WI38 (cell line): ENCODE data around the gene OTX1.

ENCODE experiments used
- H3K4me3 ChIP-seq: 2 replicates; pipeline ENCODE4 v1.5.1; 2011; ENCODE audit warnings: low read depth, mild to moderate bottlenecking, control low read depth, low read length
- TF ChIP-seq, protein P1 (sequence below): IDR thresholded peaks from 2 replicates; pipeline ENCODE4 v1.5.1; 2012; ENCODE audit warnings: low read depth, mild to moderate bottlenecking, control low read depth, low read length

Gene OTX1

DNA sequence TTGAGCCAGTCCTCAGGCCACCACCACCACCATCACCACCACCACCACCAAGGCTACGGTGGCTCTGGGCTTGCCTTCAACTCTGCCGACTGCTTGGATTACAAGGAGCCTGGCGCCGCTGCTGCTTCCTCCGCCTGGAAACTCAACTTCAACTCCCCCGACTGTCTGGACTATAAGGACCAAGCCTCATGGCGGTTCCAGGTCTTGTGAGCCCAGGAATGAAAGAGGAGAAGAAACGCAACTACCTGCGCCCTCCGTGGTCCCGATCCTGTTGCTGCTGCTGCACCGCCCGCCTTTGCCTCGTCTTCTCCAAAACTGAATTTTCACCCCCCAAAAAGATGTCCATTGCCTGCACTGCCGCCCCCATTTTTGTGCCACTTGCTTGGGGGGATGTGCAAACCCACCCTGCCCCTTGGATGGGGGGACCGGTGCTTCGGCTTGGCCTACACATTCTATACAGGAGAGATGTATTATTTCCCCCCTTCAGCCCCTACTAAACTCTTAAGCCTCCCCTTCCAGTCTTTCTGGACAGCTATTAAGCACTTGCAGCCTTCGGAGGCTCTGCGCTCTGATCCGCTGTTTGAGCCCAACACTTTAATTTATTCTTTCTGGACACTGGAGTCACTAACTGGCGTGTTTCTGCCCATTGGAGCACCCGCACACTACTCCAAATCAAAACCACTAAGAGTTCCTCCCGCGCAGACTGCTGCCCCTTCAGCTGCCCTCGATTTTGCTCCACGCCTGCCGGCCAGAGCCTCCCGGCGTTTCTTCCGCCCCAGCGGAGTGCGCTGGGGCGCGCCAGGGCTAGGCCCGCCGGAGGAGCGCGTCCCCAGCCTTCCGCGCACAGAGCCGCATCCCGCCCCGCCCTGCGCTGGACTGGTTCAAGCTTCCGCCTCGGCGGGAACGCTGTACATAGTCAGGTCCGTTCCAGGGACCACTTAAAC is 5.7 kb downstream of the OTX1 start:
- H3K4me3 ChIP-seq, result no peak overlapping the region

DNA sequence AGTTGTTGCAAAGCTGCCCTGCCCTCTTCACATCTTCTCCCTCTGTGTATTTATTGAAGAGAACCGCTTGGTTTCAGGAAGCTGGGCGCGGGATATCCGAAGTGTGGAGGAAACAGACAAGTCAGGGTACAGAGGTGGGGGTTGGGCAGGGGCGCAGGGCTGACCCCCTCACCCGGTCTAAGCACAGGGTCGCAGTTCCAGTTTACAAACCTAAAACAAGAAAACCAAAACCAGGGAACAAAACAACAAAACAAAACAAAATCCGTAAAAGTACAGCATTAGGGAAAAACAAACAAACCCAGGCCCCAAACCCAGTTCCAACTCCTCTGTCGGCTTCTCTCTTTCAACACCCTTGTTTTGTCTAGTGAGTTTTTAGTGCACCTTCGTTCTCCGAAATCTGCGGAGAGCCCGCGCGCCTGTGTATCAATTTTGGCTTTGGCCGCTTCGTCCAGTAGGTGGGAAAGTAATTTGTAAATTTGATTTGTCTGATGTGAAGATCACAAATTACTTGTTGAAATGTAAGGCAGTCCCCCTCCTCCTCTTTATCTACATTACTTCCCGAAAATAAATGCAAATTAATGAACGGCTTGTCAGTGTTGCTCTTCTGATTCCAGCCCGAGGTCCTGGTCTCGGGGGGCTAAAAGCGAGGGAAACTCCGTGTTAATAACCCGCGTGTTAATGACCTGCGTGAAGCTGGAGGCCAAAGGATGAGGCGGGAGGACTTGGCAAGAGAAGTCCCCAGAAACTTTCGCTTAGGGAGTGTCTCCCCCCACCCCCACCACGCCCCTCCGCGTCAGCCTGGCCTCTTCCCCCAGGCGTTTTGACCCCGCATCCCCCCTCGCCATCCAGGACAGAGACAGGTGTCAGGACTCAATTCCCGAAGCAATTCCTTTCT is 6.9 kb downstream of the OTX1 start:
- TF ChIP-seq, protein P1, sequence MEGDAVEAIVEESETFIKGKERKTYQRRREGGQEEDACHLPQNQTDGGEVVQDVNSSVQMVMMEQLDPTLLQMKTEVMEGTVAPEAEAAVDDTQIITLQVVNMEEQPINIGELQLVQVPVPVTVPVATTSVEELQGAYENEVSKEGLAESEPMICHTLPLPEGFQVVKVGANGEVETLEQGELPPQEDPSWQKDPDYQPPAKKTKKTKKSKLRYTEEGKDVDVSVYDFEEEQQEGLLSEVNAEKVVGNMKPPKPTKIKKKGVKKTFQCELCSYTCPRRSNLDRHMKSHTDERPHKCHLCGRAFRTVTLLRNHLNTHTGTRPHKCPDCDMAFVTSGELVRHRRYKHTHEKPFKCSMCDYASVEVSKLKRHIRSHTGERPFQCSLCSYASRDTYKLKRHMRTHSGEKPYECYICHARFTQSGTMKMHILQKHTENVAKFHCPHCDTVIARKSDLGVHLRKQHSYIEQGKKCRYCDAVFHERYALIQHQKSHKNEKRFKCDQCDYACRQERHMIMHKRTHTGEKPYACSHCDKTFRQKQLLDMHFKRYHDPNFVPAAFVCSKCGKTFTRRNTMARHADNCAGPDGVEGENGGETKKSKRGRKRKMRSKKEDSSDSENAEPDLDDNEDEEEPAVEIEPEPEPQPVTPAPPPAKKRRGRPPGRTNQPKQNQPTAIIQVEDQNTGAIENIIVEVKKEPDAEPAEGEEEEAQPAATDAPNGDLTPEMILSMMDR, result no peak
- H3K4me3 ChIP-seq, result no peak overlapping the region

More for the DNA sequence above, 5.7 kb downstream of the OTX1 start:
- TF ChIP-seq, protein P1, result no peak

DNA sequence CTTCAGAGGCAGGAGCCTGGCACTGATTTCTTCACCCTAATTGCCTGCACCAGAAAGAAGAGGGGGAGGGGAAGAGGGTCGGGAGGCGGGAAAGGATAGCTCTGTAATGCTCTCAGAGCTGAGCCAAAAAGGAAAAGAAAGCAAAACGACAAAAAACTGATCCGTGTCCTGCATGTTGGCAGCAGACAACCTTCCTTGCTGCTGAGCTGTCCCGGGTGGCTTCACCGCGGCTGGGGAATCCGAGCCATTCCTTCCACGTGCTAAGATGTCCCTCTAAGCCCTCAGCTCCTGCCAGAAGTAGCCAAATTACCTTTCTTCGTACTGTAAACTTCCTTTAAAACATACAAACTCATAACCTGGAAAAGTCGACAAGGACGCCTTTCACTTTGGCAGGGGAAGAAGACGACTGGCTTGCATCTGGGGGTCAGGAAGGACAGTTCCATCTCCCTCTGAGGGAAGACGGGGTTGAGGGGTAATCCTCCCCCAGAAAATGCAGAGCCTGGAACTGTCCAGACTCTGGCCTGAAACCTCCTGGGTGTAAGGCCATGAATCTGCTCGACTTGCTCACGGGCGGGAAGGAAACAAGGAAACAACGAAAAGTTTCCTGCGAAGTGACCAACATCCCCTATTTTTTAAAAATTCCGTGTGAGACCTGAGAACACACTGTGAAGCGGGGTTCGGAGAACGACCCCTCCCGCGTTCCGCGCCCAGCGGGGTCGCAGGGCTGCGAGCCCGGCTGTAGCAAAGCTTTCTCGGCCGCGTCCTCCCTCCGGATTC is 7.7 kb downstream of the OTX1 start:
- TF ChIP-seq, protein P1, result no peak
- no peak overlapping the region for H3K4me3 ChIP-seq

DNA sequence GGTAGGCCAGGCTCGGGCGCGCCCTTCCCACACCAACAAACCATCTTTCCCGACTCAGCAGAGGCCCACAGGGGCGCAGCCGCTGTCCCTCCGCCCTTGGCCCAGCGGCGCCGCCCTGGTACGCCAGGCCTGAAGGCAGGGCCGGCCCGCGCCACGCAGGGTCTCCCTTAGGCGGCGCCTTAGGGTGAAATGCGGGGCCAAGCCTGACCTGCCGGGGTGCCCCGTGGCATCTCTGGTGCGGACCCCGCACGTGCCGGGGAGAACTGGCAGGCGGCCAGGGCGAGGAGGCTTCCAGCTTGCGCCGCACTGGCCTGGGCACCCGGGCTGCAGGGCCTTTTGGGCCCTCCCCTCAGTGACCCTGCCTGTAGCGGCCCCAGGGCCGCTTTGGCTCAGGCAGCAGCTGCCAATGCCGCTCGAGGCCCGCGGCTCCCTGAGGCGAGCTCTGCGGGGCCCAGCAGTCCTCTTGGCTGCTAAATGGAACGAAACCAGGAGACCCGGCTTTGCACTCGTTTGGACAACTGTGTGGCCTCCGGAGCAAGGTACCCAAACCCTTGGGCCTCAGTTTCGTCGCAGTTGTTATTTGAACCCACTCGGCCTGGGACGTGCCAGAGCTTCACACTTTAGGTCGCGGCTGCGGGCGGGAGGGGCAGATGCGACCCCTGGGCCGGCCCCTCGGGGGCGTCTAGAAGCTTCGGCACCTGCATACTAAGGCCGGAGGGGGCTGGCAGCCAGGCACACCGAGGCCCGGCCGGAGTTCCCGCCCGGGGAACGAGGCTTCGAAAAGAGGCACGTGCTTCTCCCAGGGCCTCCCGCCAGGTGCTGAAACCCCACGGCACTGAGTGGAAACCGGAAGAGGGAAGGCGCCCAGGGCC is 8.5 kb downstream of the OTX1 start:
- no peak overlapping the region for H3K4me3 ChIP-seq
- TF ChIP-seq, protein P1, result no peak

DNA sequence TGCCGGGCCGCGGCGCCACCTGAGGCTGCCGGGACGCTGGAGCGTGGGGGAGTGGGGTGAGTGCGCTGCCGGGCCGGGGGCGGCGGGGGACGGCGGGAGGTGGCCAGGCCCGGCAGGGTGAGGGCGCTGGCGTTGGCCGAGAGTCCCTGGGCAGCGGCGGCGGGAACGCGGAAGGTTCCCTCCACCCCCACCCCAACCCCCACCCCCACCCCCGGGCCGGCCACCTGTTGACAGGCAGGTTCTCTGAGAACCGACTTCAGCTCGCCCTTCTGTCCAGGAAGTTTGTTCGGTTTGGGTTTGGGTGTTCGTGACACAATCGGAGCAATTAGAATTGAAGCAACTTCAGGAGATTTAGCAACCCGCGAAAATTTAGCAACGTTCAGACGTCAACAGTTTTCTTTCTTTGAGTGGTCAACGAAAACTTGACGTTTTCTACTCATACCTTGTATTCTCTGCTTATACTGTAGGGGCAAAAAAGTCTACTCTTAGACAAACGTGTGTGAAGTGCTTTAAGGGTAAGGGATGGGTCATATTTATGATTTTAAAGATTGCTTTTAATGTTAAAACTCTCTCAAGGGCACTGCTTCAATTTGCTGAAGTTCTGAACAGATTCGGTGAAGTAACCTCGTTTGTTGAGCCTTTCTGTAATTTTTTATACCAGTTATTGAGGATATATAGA is 9.3 kb downstream of the OTX1 start:
- TF ChIP-seq, protein P1, result no peak
- H3K4me3 ChIP-seq, result no peak overlapping the region
